ENCODE data around the gene SLTM. TPM values are rescaled to one million over a fixed set of nuclear protein-coding genes. Genes with fewer than 3 reads are reported as not detected.

The SLTM gene
- polyA plus RNA-seq, 1 of the 3 experiments (the other 2 are of a cell fraction) = 54.3 TPM

- TF ChIP-seq USF2 (IDR thresholded peaks at IDR 0.05; ENCODE audit: borderline replicate concordance, low read depth, low read length) (no peak), ELF1 (IDR thresholded peaks at IDR 0.05) (no peak), RXRA (IDR thresholded peaks at IDR 0.05; ENCODE audit: borderline replicate concordance, low read depth) (no peak)
These were observed 23.0 kb downstream of the SLTM start (continued) for GRCh38 chr15:58910456-58910855.

GRCh38 chr15:58909616-58910015 lies 23.9 kb downstream of the SLTM start:
- no peak for TF ChIP-seq ZBTB33 (IDR thresholded peaks at IDR 0.05; ENCODE audit: borderline replicate concordance, low read depth)
- TF ChIP-seq TAF1 (IDR thresholded peaks at IDR 0.05; ENCODE audit: borderline replicate concordance, low read depth, low read length) = no peak
- no peak for TF ChIP-seq FOSL2 (IDR thresholded peaks at IDR 0.05; ENCODE audit: borderline replicate concordance, low read depth)
- no peak for TF ChIP-seq MAX (IDR thresholded peaks at IDR 0.05; ENCODE audit: low read depth)
- TF ChIP-seq CHD2 (IDR thresholded peaks at IDR 0.05; ENCODE audit: low read length, partially characterized antibody) = no peak
- TF ChIP-seq MXI1 (IDR thresholded peaks at IDR 0.05; ENCODE audit: low read depth, low read length) = no peak
- no peak for TF ChIP-seq GATA2 (CRISPR knock-in tag; IDR thresholded peaks at IDR 0.05)
- ChIA-PET POLR2A (no interaction called here), CTCF (no interaction called here)
- Histone ChIP-seq H3K36me3 (replicated peaks in 1 of 2; ENCODE audit: control insufficient read depth in 1 of 2, insufficient read depth in 2 of 2, low read length in 1 of 2) (peaks cover 65 to 81% of the 10 kb centered on the region in 2 experiments), H3K9me3 (no peaks in the 10 kb centered on the region), H3K27ac (ENCODE audit: low read depth in 2 of 2, low read length in 1 of 2) (no peak overlapping the region), H4K20me1 (ENCODE audit: insufficient read depth) (no peaks in the 10 kb centered on the region; the same call in 1 of the 2 replicates), H3K4me1 (ENCODE audit: control insufficient read depth in 1 of 2, insufficient read depth in 2 of 2, low read depth in 1 of 2, low read length in 1 of 2) (no peaks in the 10 kb centered on the region; a peak in 1 of 4 replicates), H3K79me2 (ENCODE audit: insufficient read depth) (peaks cover 81% of the 10 kb centered on the region), H3K9ac (no peak overlapping the region), H3K4me3 (ENCODE audit: low read depth in 2 of 2, low read length in 1 of 2) (no peak overlapping the region), H3F3A (replicated peaks; ENCODE audit: insufficient read depth) (no peaks in the 10 kb centered on the region), H3K9me2 (no peaks in the 10 kb centered on the region), H3K27me3 (ENCODE audit: insufficient read depth) (no peaks in the 10 kb centered on the region), H2AFZ (ENCODE audit: low read depth) (no peak overlapping the region), H3K4me2 (no peak overlapping the region)
- WGBS (ENCODE audit: low lambda C conversion rate) = 100% methylated on average over 1 of the region's 1 CpG
- no peak for DNase-seq

GRCh38 chr15:58908550-58909309 lies 24.7 kb downstream of the SLTM start:
- ChIA-PET CTCF (interaction anchor here (1.3 kb wide), 1 partner anchor 13 kb away, joined by 4 read pairs; no protein-coding TSS in a partner anchor), POLR2A (no interaction called here)
- Histone ChIP-seq H3K9me3 (no peaks in the 10 kb centered on the region), H4K20me1 (ENCODE audit: insufficient read depth) (no peaks in the 10 kb centered on the region; the same call in 1 of the 2 replicates), H3K79me2 (ENCODE audit: insufficient read depth) (peaks cover 81% of the 10 kb centered on the region), H3K27me3 (ENCODE audit: insufficient read depth) (no peaks in the 10 kb centered on the region), H3K4me3 (ENCODE audit: low read depth in 2 of 2, low read length in 1 of 2) (no peak overlapping the region), H3K4me2 (no peak overlapping the region), H3K36me3 (replicated peaks in 1 of 2; ENCODE audit: control insufficient read depth in 1 of 2, insufficient read depth in 2 of 2, low read length in 1 of 2) (peaks cover 57 to 80% of the 10 kb centered on the region in 2 experiments), H2AFZ (ENCODE audit: low read depth) (no peak overlapping the region), H3K9ac (no peak overlapping the region), H3K27ac (ENCODE audit: low read depth in 2 of 2, low read length in 1 of 2) (no peak overlapping the region), H3K9me2 (no peaks in the 10 kb centered on the region), H3K4me1 (ENCODE audit: control insufficient read depth in 1 of 2, insufficient read depth in 2 of 2, low read depth in 1 of 2, low read length in 1 of 2) (no peaks in the 10 kb centered on the region; a peak in 1 of 4 replicates), H3F3A (replicated peaks; ENCODE audit: insufficient read depth) (no peaks in the 10 kb centered on the region)
- no peak for DNase-seq
- WGBS (ENCODE audit: low lambda C conversion rate) = 94% methylated on average over 6 of the region's 6 CpGs
- TF ChIP-seq MAX (IDR thresholded peaks at IDR 0.05; ENCODE audit: low read depth) (no peak), MXI1 (IDR thresholded peaks at IDR 0.05; ENCODE audit: low read depth, low read length) (no peak), RCOR1 (IDR thresholded peaks at IDR 0.05; ENCODE audit: low read length) (no peak)
